Erythroblast (primary cell): ENCODE results near the gene HCRT.
"Not testable (repeated sequence)": the region's sequence is repeated elsewhere in the genome, so short reads cannot be mapped to it uniquely, and the experiment has no call there.

Source experiments
- GATA1 ChIP-seq: IDR thresholded peaks from 2 replicates; pipeline ENCODE4 v1.6.1; 2011; ENCODE audit warnings: low read depth, mild to moderate bottlenecking, control low read depth, low read length, moderate library complexity
- POLR2A ChIP-seq: IDR thresholded peaks from 2 replicates; pipeline ENCODE4 v1.6.1; 2011; ENCODE audit warnings: mild to moderate bottlenecking, low read length

DNA sequence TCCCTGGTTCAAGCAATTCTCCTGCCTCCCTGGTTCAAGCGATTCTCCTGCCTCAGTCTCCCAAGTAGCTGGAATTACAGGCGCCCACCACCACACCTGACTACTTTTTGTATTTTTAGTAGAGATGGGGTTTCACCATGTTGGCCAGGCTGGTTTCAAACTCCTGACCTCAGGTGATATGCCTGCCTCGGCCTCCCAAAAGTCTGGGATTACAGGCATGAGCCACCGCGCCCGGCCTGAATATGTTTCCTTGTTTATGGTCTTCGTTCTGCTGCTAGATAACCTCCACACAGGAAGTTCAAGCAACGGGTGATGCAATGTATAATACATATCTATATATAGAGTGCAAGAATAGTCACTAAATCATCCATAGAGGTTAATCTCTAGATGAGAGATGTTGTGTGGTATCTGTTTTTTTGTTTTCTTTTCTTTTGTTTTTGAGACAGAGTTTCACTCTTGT lies 20.9 kb upstream of the HCRT start:
- not testable (repeated sequence) for TF ChIP-seq POLR2A, GATA1
